GM12892 (cell line): ENCODE data around the gene IL26.

Source experiments
- POLR2A ChIP-seq: IDR thresholded peaks from 2 replicates; pipeline ENCODE4 v1.6.1; 2011; ENCODE audit warnings: low read depth, low read length, control low read depth
- POLR2AphosphoS5 ChIP-seq: IDR thresholded peaks from 2 replicates; pipeline ENCODE4 v1.6.1; 2011; ENCODE audit warnings: low read depth, low read length, control low read depth

DNA sequence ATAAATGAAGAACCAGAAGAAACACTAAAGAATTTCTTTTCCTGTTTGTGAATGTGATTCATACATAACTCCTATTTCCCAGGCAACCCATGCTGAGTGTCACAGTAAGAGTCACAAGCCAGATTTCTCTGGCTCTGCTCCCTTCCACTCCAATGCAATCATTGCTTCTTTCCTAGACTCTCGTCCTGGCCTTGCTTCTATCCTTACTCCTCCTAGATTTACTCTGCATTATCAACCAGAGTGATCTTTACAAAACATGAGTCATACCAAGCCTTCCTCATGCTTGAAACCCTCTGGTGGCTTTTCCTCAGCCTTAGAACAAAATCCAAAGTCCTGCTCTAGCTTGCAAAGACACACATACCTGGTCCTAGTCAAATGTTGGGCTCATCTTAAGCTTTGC lies 14.5 kb upstream of the IL26 start:
- TF ChIP-seq POLR2AphosphoS5 (no peak), POLR2A (no peak)
